ENCODE results near the gene NADSYN1. TPM values are rescaled to one million over a fixed set of nuclear protein-coding genes. Genes with fewer than 3 reads are reported as not detected.

Gene NADSYN1
- 47.6 TPM for total RNA-seq

DNA sequence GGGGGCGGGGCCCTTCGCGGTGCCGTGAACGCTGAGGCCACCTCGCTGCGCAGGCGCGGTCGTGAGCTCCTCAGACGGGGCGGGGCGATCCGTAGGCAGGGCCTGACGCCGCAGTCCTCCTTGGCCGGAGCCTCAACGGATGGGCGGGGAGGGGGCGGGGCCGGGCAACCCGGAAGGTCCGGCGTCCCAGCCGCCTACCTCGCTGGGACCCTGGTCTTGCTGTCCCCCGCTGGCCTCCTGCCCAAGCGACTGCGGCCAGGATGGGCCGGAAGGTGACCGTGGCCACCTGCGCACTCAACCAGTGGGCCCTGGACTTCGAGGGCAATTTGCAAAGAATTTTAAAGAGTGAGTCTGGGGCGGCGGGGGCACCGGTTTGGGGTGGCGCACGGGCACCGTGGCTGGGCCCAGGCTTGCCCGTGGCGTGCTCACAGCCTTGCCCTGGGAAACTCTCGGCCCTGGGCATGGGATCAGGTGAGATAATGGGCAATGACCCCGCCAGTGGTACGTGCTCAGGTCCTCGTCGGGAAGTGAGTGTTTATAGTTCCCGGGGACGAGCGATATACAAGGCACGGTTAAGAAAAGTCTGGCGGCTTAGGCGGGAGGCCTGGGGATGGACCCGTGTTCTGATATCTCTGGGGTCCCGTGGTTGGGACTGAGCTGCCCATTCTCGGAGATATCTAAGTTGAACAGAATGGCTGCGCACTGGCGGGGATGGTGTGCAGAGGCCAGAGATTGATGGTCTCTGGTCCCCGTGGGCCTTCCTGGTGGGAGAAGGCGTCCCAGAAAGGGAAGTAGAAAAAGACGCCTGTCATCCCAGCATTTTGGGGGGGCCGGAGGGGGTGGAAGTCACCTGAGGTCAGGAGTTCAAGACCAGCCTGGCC lies at the start of gene NADSYN1:
Gene NADSYN1, plus strand, starts transcription at position 167 of the 881 bp plus-strand sequence. Its CDS starts 94 bp downstream, at position 261.

GRCh38 chr11:71448257-71449171 lies 4.5 kb upstream of the NADSYN1 start, which contains the start of gene DHCR7:
Gene DHCR7 (minus strand): TSS chr11:71448393. CDS start chr11:71444952, 3,441 bp downstream.

GRCh38 chr11:71526796-71527575 lies 74.0 kb downstream of the NADSYN1 start, which contains the start of gene KRTAP5-7:
Gene KRTAP5-7 (plus strand): TSS chr11:71527267. CDS start chr11:71527301, 34 bp downstream.

GRCh38 chr11:71537977-71538665 lies 85.1 kb downstream of the NADSYN1 start, which contains the start of gene KRTAP5-8:
Gene KRTAP5-8 (plus strand): TSS chr11:71538025. CDS start chr11:71538056, 31 bp downstream.

GRCh38 chr11:71548120-71548519 lies 95.1 kb downstream of the NADSYN1 start, which contains the start of gene KRTAP5-9:
Gene KRTAP5-9 (plus strand): TSS chr11:71548420. CDS start chr11:71548658, 238 bp downstream.

Small RNAs within 50 kb of the gene (small RNA-seq; reads per million reads assigned to genes)
- gene MIR6754 (ENCODE audit: low replicate concordance): not detected

Other genes starting within 250 kb of the NADSYN1 start
- 99.2 TPM for gene SHANK2, start 200.6 kb upstream of the NADSYN1 start, total RNA-seq
- gene DHCR7, start 4.8 kb upstream of the NADSYN1 start, total RNA-seq: 34.1 TPM
- gene KRTAP5-7, start 74.1 kb downstream of the NADSYN1 start, total RNA-seq: not detected
- gene KRTAP5-8, start 84.8 kb downstream of the NADSYN1 start, total RNA-seq: not detected
- gene KRTAP5-9, start 95.2 kb downstream of the NADSYN1 start, total RNA-seq: not detected
- gene KRTAP5-10, start 112.4 kb downstream of the NADSYN1 start, total RNA-seq: not detected
- not detected for gene KRTAP5-11, start 129.7 kb downstream of the NADSYN1 start, total RNA-seq